ENCODE data around the gene LSM11.
"Not testable (repeated sequence)": the region's sequence is repeated elsewhere in the genome, so short reads cannot be mapped to it uniquely, and the experiment has no call there.

LSM11 gene

GRCh38 chr5:157743163-157744050, at the start of gene LSM11:
Gene LSM11 (plus strand): TSS chr5:157743712. CDS start chr5:157743751, 39 bp downstream.
- peak; percentile 70 for DNase-seq

- DNase-seq: not testable (repeated sequence)
Measured at GRCh38 chr5:157693816-157694215, 49.7 kb upstream of the LSM11 start.

- not testable (repeated sequence) for DNase-seq
Measured at GRCh38 chr5:157696154-157696553, 47.4 kb upstream of the LSM11 start.

- DNase-seq: not testable (repeated sequence)
Measured at GRCh38 chr5:157698674-157699073, 44.8 kb upstream of the LSM11 start.

GRCh38 chr5:157703736-157704135, 39.8 kb upstream of the LSM11 start:
- no peak for DNase-seq

- no peak for DNase-seq
Measured at GRCh38 chr5:157708866-157709265, 34.6 kb upstream of the LSM11 start.

GRCh38 chr5:157709346-157709745, 34.2 kb upstream of the LSM11 start:
- no peak for DNase-seq

GRCh38 chr5:157710431-157710830, 33.1 kb upstream of the LSM11 start:
- no peak for DNase-seq

GRCh38 chr5:157710882-157711281, 32.6 kb upstream of the LSM11 start:
- no peak for DNase-seq

GRCh38 chr5:157713830-157714595, 29.5 kb upstream of the LSM11 start:
- no peak for DNase-seq

- DNase-seq: no peak
Measured at GRCh38 chr5:157714596-157714864, 29.0 kb upstream of the LSM11 start.

- no peak for DNase-seq
Measured at GRCh38 chr5:157718519-157718918, 25.0 kb upstream of the LSM11 start.

GRCh38 chr5:157719245-157719644, 24.3 kb upstream of the LSM11 start:
- DNase-seq: no peak

- no peak for DNase-seq
Measured at GRCh38 chr5:157721159-157721558, 22.4 kb upstream of the LSM11 start.

GRCh38 chr5:157722895-157723294, 20.6 kb upstream of the LSM11 start:
- not testable (repeated sequence) for DNase-seq

- not testable (repeated sequence) for DNase-seq
Measured at GRCh38 chr5:157726607-157727006, 16.9 kb upstream of the LSM11 start.

GRCh38 chr5:157727858-157728257, 15.7 kb upstream of the LSM11 start:
- not testable (repeated sequence) for DNase-seq

GRCh38 chr5:157729858-157730257, 13.7 kb upstream of the LSM11 start:
- DNase-seq: no peak

GRCh38 chr5:157730900-157731271, 12.6 kb upstream of the LSM11 start:
- no peak for DNase-seq

- peak; percentile 98 for DNase-seq
Measured at GRCh38 chr5:157731272-157732129, 12.0 kb upstream of the LSM11 start, which contains the start of gene THG1L. Gene THG1L (plus strand): TSS chr5:157731420. CDS start chr5:157731441, 21 bp downstream.

GRCh38 chr5:157732130-157732514, 11.4 kb upstream of the LSM11 start:
- no peak for DNase-seq

- DNase-seq: no peak
Measured at GRCh38 chr5:157732596-157733262, 10.8 kb upstream of the LSM11 start.

- no peak for DNase-seq
Measured at GRCh38 chr5:157734436-157734835, 9.1 kb upstream of the LSM11 start.

Measured in COR-L47 (cell line).